H9 (cell line): ENCODE data around the gene GALNT16. TPM values are rescaled to one million over a fixed set of nuclear protein-coding genes. Genes with fewer than 3 reads are reported as not detected.

Experiments used
- DNase-seq: peaks from one replicate; pipeline ENCODE4 v3.0.0-alpha.2; 2017
- H2AFZ ChIP-seq: one replicate; pipeline ENCODE4 v1.6.1; 2013; ENCODE audit warnings: mild to moderate bottlenecking, low read length, control low read depth, moderate library complexity
- H2AK5ac ChIP-seq: 2 replicates; pipeline ENCODE4 v1.6.1; 2013; ENCODE audit warnings: low read length, control low read depth, mixed read lengths; ENCODE audit not compliant: insufficient read length
- H2BK120ac ChIP-seq: one replicate; pipeline ENCODE4 v1.6.1; 2013; ENCODE audit warnings: low read depth, mild to moderate bottlenecking, low read length, control low read depth, inconsistent platforms; ENCODE audit not compliant: poor library complexity, severe bottlenecking
- H2BK12ac ChIP-seq: 2 replicates; pipeline ENCODE4 v1.6.1; 2013; ENCODE audit warnings: low read length, control low read depth, mixed read lengths, low read depth; ENCODE audit not compliant: insufficient read length
- H2BK15ac ChIP-seq: 2 replicates; pipeline ENCODE4 v1.6.1; 2013; ENCODE audit warnings: low read depth, low read length, control low read depth
- H2BK20ac ChIP-seq: one replicate; pipeline ENCODE4 v1.6.1; 2013; ENCODE audit warnings: low read depth, mild to moderate bottlenecking, low read length, control low read depth, inconsistent platforms; ENCODE audit not compliant: poor library complexity, severe bottlenecking
- H2BK5ac ChIP-seq: 2 replicates; pipeline ENCODE4 v1.6.1; 2013; ENCODE audit warnings: low read length, control low read depth, mixed read lengths; ENCODE audit not compliant: insufficient read length
- H3K14ac ChIP-seq: 2 replicates; pipeline ENCODE4 v1.6.1; 2013; ENCODE audit warnings: low read length, control low read depth; ENCODE audit not compliant: insufficient read depth
- H3K18ac ChIP-seq: 2 replicates; pipeline ENCODE4 v1.6.1; 2013; ENCODE audit warnings: low read depth, mild to moderate bottlenecking, mixed read lengths, low read length, control low read depth; ENCODE audit not compliant: insufficient read length
- H3K23ac ChIP-seq: 2 replicates; pipeline ENCODE4 v1.6.1; 2013; ENCODE audit warnings: low read length, control low read depth, mixed read lengths, low read depth; ENCODE audit not compliant: insufficient read length
- H3K23me2 ChIP-seq: 2 replicates; pipeline ENCODE4 v1.6.1; 2013; ENCODE audit warnings: low read depth, mild to moderate bottlenecking, mixed read lengths, low read length, control low read depth; ENCODE audit not compliant: insufficient read length, poor library complexity, severe bottlenecking
- H3K27ac ChIP-seq: 2 replicates; pipeline ENCODE4 v1.5.1; 2013; ENCODE audit warnings: low read length, control low read depth, mixed read lengths, low read depth; ENCODE audit not compliant: insufficient read length
- H3K27me3 ChIP-seq: 2 replicates; pipeline ENCODE4 v1.6.1; 2013; ENCODE audit warnings: low read length, control low read depth, inconsistent platforms; ENCODE audit not compliant: insufficient read depth
- H3K4ac ChIP-seq: 2 replicates; pipeline ENCODE4 v1.6.1; 2013; ENCODE audit warnings: low read depth, mild to moderate bottlenecking, control low read depth, inconsistent platforms, low read length, moderate library complexity
- H3K4me1 ChIP-seq: 2 replicates; pipeline ENCODE4 v1.6.1; 2013; ENCODE audit warnings: low read length, control low read depth, inconsistent platforms; ENCODE audit not compliant: insufficient read depth
- H3K4me2 ChIP-seq: 2 replicates; pipeline ENCODE4 v1.6.1; 2013; ENCODE audit warnings: low read length, control low read depth, mixed read lengths; ENCODE audit not compliant: insufficient read length, insufficient read depth
- H3K56ac ChIP-seq: 2 replicates; pipeline ENCODE4 v1.6.1; 2013; ENCODE audit warnings: low read depth, mild to moderate bottlenecking, mixed read lengths, low read length, control low read depth; ENCODE audit not compliant: insufficient read length
- H3K79me1 ChIP-seq: 2 replicates; pipeline ENCODE4 v1.6.1; 2013; ENCODE audit warnings: low read depth, mild to moderate bottlenecking, moderate library complexity, low read length, control low read depth, inconsistent platforms; ENCODE audit not compliant: insufficient read depth, poor library complexity, severe bottlenecking
- H3K79me2 ChIP-seq: 2 replicates; pipeline ENCODE4 v1.6.1; 2013; ENCODE audit warnings: low read length, control low read depth, inconsistent platforms; ENCODE audit not compliant: insufficient read depth
- H3K9ac ChIP-seq: 2 replicates; pipeline ENCODE4 v1.6.1; 2013; ENCODE audit warnings: low read length, control low read depth, mixed read lengths; ENCODE audit not compliant: insufficient read length; ENCODE audit errors: extremely low read depth
- H3K9me3 ChIP-seq: one replicate; pipeline ENCODE4 v1.6.1; 2013; ENCODE audit warnings: low read depth, low read length, inconsistent platforms; ENCODE audit not compliant: control insufficient read depth
- H3T11ph ChIP-seq: one replicate; pipeline ENCODE4 v1.6.1; 2013; ENCODE audit warnings: mild to moderate bottlenecking, low read length, control low read depth, inconsistent platforms
- H4K20me1 ChIP-seq: one replicate; pipeline ENCODE4 v1.6.1; 2013; ENCODE audit not compliant: control insufficient read depth, insufficient read length, insufficient read depth
- H4K5ac ChIP-seq: 2 replicates; pipeline ENCODE4 v1.6.1; 2013; ENCODE audit warnings: low read depth, mild to moderate bottlenecking, mixed read lengths, low read length, control low read depth; ENCODE audit not compliant: insufficient read length
- H4K8ac ChIP-seq: replicated peaks from 2 replicates; pipeline ENCODE4 v1.6.1; 2013; ENCODE audit warnings: low read length, control low read depth, mixed read lengths, low read depth; ENCODE audit not compliant: insufficient read length
- H4K91ac ChIP-seq: 2 replicates; pipeline ENCODE4 v1.6.1; 2013; ENCODE audit warnings: low read depth, mild to moderate bottlenecking, moderate library complexity, mixed read lengths, low read length, control low read depth; ENCODE audit not compliant: insufficient read length
- H3K27ac Mint-ChIP-seq, 3 experiments: 2 replicates in 2 of 3; 3 replicates in 1 of 3; pipeline ENCODE4 v1.8.0; 2020 to 2021; ENCODE audit warnings: mixed read lengths in 3 of 3, mild to moderate bottlenecking in 1 of 3, moderate library complexity in 1 of 3
- H3K27me3 Mint-ChIP-seq: 2 replicates; pipeline ENCODE4 v1.8.0; 2021; ENCODE audit warnings: low read depth, mild to moderate bottlenecking, moderate library complexity, mixed read lengths
- H3K36me3 Mint-ChIP-seq, 3 experiments: 2 replicates in 2 of 3; 3 replicates in 1 of 3; pipeline ENCODE4 v1.8.0; 2020 to 2021; ENCODE audit warnings: low read depth in 3 of 3, mixed read lengths in 3 of 3; ENCODE audit not compliant: insufficient read depth in 1 of 3
- H3K4me1 Mint-ChIP-seq, 2 experiments: 2 replicates each; pipeline ENCODE4 v1.8.0; 2020; ENCODE audit warnings: mixed read lengths in 2 of 2
- H3K4me3 Mint-ChIP-seq, 2 experiments: 2 replicates in 1 of 2; 3 replicates in 1 of 2; pipeline ENCODE4 v1.8.0; 2020 to 2021; ENCODE audit warnings: mild to moderate bottlenecking in 2 of 2, mixed read lengths in 2 of 2, moderate library complexity in 1 of 2
- H3K9me3 Mint-ChIP-seq, 2 experiments: 2 replicates in 1 of 2; 3 replicates in 1 of 2; pipeline ENCODE4 v1.8.0; 2020; ENCODE audit warnings: mild to moderate bottlenecking in 2 of 2, mixed read lengths in 2 of 2, moderate library complexity in 1 of 2
- CTCF ChIP-seq: fragments of 200-600 bp; sonication (generic); conservative IDR thresholded peaks from 3 replicates; pipeline ENCODE4 v1.8.0; 2021; ENCODE audit warnings: antibody characterized with exemption, mild to moderate bottlenecking
- WGBS: extraction: QIAGEN DNeasy Blood & Tissue Kit; methylation state at CpG from one replicate; pipeline ENCODE4 v1.1.7; 2013; ENCODE audit warnings: missing lambda C conversion rate, low lambda C conversion rate, mixed read lengths; ENCODE audit not compliant: insufficient read length; ENCODE audit errors: extremely low coverage; 5-methylcytosine and 5-hydroxymethylcytosine counted together
- total RNA-seq: library from RNA; stranded (reverse); gene quantifications from 2 replicates; pipeline ENCODE4 v1.2.1, GENCODE V29; 2021

Gene GALNT16
- total RNA-seq, 1 experiment from 2014 or later: 2.3 TPM

GRCh38 chr14:69260190-69260860 is 367 bp downstream of the GALNT16 start:
- no peak overlapping the region for H3K27ac Mint-ChIP-seq
- no peak overlapping the region for H4K91ac ChIP-seq
- no peaks in the 10 kb centered on the region; the same call in 1 of the 2 replicates for H3K4me1 ChIP-seq
- DNase-seq: peak; percentile 60
- no peaks in the 10 kb centered on the region for H4K20me1 ChIP-seq
- H4K5ac ChIP-seq: no peak overlapping the region
- peak overlapping the region; percentile 80 for H3K14ac ChIP-seq
- H3K79me1 ChIP-seq: no peaks in the 10 kb centered on the region
- no peaks in the 10 kb centered on the region for H3K79me2 ChIP-seq
- H2BK15ac ChIP-seq: no peak overlapping the region
- H2BK12ac ChIP-seq: no peak overlapping the region
- peak overlapping the region; percentile 17 for H3K9ac ChIP-seq
- peak overlapping the region; percentile 65 for H3K4me2 ChIP-seq
- no peak overlapping the region for H3K27ac ChIP-seq
- H3K23ac ChIP-seq: no peak overlapping the region
- no CpG with 5 or more reads among the region's 78 CpGs for WGBS
- no peaks in the 10 kb centered on the region for H3K9me3 Mint-ChIP-seq
- no peak overlapping the region for H2BK120ac ChIP-seq
- H3K56ac ChIP-seq: no peak overlapping the region
- TF ChIP-seq CTCF: no peak
- H2BK5ac ChIP-seq: no peak overlapping the region
- H3K4ac ChIP-seq: no peak overlapping the region
- H2AK5ac ChIP-seq: no peak overlapping the region
- H3K4me3 Mint-ChIP-seq: peak overlapping the region; percentile 74 to 91
- H3K36me3 Mint-ChIP-seq: peaks cover 0 to 3% (median 0%) of the 10 kb centered on the region in 3 experiments; a peak in 2 of 7 replicates
- H4K8ac ChIP-seq: no peak overlapping the region
- no peak overlapping the region for H2BK20ac ChIP-seq
- H2AFZ ChIP-seq: no peak overlapping the region
- no peak overlapping the region for H3T11ph ChIP-seq
- peaks cover 69% of the 10 kb centered on the region for H3K27me3 Mint-ChIP-seq
- H3K4me1 Mint-ChIP-seq: peaks cover 25% of the 10 kb centered on the region in 2 experiments
- peaks cover 20% of the 10 kb centered on the region; the same call in 1 of the 2 replicates for H3K27me3 ChIP-seq
- peak overlapping the region; percentile 95 for H3K18ac ChIP-seq
- no peaks in the 10 kb centered on the region for H3K9me3 ChIP-seq
- peaks cover 20% of the 10 kb centered on the region for H3K23me2 ChIP-seq
